Stimulated activated CD4-positive, alpha-beta T cell treated with anti-CD3 and anti-CD28 coated beads, Interleukin-2, amount 100 ng/mL, for 48 hours (primary cell): Measurements from ENCODE around the gene HP.
"Not testable (repeated sequence)": the region's sequence is repeated elsewhere in the genome, so short reads cannot be mapped to it uniquely, and the experiment has no call there.

Source experiments
- DNase-seq, 2 donors: peaks; one replicate each; pipeline ENCODE4 v3.0.0-alpha.2; 2020

Gene HP

DNA sequence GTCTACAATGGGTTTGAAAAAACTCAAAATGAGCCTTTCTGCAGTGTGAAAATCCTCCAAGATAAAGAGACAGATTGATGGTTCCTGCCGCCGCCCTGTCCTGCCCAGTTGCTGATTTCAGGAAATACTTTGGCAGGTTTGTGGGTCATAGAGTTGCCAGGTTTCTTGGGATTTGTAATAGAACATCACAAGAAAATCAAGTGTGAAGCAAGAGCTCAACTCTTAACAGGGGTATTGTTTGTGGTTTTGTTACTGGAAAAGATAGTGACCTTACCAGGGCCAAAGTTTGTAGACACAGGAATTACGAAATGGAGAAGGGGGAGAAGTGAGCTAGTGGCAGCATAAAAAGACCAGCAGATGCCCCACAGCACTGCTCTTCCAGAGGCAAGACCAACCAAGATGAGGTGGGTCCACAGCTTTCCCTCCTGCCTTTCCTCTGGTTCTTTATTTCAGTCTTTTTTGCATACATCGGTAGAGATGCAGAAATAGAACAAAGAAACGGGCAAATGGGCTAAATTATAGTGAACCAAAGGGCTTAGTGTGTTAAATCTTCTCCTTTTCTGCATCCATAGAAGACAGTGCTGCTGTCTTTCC is at the start of gene HP:
TSS of gene HP (plus strand) at position 252 of the 594 bp plus-strand sequence. CDS start at position 400, 148 bp downstream.
- DNase-seq = not testable (repeated sequence)

GRCh38 chr16:72008065-72008423 is 46.3 kb upstream of the HP start:
- DNase-seq = not testable (repeated sequence)

DNA sequence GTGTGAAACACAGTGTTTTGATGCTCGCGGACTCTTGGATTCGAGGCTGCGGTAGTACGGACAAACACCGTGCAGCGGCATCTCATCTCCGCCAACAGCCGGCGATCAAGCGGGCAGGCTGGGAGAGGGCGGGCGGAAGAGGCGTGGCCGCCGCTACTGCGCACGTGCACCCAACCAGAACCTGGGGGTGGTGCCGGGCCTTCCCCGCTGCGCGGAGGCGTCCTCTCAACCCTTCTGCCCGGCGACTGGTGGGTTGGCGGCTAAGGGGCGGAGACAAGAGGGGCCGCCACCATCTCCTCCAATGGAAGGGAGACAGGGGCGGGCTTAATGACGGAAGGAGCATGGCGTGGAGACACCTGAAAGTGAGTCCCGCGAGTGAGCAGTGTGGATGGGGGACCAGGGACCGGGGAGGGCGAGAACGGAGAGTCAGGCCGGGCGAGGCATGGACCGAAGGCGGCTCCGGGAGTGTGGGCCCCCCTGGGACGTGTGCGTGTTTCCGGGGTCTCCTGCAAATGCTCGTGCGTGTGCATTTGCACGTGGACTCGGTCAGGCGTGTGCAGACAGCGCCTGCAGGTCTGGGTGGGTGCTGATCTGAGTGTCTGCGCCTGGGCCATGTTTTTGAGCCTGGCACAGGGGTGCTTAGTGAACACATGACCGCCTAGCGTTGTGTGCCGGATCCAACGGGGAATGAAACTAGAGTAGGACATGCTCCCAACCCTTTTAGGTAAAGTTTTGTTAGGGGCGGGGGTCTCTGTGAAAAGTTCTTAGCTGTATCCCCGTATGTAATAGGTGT is 45.7 kb upstream of the HP start, which contains the start of gene DHODH:
TSS of gene DHODH (plus strand) at position 321 of the 793 bp plus-strand sequence. CDS start at position 342, 21 bp downstream.
- DNase-seq = peak; percentile 95 to 96

GRCh38 chr16:72009779-72010178 is 44.5 kb upstream of the HP start:
- DNase-seq = no peak

GRCh38 chr16:72012607-72013006 is 41.7 kb upstream of the HP start:
- no peak for DNase-seq

GRCh38 chr16:72013389-72013788 is 40.9 kb upstream of the HP start:
- DNase-seq = no peak

- no peak for DNase-seq
Observed at GRCh38 chr16:72013888-72014581, 40.3 kb upstream of the HP start.

- DNase-seq = no peak
Observed at GRCh38 chr16:72014675-72015074, 39.6 kb upstream of the HP start.

GRCh38 chr16:72015124-72015523 is 39.2 kb upstream of the HP start:
- no peak for DNase-seq

DNA sequence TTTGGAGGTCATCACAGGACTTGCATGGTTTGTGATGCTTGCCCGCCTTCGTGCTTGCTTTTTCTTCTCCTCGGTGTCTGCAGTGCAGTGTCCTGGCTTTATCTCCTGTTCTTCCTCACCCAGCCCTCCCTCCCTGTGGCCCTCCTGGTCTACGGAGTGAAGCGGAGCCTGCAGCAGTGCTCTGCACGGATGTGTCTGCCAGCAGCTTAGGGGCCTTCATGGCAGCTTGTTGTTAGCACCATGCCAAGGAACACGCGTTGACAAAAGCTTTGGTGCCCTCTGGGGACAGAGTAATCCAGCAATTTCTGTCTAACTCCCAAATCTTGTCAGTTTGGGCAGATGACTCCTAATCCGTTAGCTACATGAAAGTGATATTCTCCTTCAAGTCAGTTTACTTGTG is 35.8 kb upstream of the HP start:
- no peak for DNase-seq

- no peak for DNase-seq
Observed at GRCh38 chr16:72021043-72021442, 33.3 kb upstream of the HP start.

- DNase-seq = no peak
Observed at GRCh38 chr16:72022127-72022526, 32.2 kb upstream of the HP start.

- DNase-seq = no peak
Observed at GRCh38 chr16:72023962-72024361, 30.3 kb upstream of the HP start.

- DNase-seq = no peak
Observed at GRCh38 chr16:72024862-72025382, 29.4 kb upstream of the HP start.

DNA sequence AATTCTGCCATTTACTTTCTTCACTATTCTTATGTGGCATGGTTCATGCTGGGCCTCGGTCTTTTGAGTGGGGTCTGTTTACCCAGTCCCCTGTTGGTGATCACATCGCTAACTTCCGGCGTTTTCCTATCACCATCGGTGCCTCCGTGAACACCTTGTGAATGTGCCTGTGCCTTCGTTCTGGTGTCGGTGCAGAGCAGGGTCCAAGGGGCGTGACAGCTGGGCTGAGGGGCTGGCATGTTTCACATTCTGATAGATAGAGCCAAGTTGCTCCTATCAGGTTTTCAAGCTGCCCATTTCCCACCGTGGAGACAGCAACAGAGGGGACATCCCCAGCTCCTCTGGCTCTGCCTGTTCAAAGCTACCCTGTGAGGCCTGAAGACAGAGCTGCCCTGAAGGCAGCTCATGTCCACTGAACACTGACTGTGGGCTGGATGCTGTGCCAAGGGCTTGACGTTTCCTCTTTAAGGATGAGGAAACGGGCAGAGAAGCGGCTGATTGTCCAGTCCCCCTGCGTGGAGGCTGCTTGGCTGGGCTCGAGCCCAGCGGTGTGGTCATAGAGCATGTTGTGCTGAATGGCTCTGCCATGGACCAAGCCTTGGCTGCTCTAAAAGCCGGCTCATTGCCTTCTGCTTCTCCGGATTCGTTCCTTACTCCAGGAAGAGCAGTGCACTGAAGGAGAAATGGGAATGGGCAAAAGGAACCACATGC is 28.7 kb upstream of the HP start:
- no peak for DNase-seq

GRCh38 chr16:72027669-72028378 is 26.5 kb upstream of the HP start:
- DNase-seq = no peak

GRCh38 chr16:72029567-72030271 is 24.6 kb upstream of the HP start:
- no peak for DNase-seq

DNA sequence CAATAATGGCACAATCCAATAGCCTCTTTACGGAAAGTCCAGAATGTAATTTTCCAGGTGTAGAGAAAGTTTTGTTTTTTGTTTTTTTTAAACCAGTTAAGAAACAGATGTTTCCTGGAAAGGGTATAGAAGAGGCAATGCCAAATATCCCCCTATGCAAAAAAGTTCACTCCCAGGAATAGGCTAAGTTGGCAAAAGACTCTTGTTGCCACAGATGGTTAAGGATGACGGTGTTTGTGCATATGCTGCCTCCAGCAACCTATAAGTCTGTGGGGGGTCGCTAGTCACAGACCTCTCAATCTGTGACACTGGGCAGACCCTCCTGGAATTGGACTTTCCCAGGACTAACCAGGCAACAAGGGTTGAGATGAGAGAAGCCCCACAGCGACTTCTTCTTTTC is 20.9 kb upstream of the HP start:
- DNase-seq = no peak

DNA sequence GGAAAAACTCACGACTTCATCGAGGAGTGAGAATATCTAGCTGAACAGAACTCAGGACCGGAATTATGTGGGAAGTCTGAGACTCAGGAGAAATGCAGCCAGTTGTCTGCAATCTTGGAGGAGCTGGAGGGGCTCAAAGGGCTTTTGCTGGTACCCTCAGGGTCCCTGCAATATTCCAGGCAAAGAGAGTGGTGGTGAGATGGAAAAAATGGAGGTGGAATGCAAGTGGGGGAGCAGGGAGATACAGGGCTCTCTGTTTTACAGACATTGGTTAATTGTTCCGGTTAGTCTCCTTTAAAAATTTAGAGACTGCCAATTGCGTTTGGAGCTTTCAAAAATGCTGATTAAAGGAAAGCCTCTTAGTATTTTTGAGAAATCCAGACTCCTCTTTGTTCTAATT is 18.2 kb upstream of the HP start:
- no peak for DNase-seq

- DNase-seq = no peak
Observed at GRCh38 chr16:72042157-72042660, 12.1 kb upstream of the HP start.

- DNase-seq = no peak
Observed at GRCh38 chr16:72043058-72043457, 11.2 kb upstream of the HP start.
